ENCODE data around the gene GYPC.

GYPC gene, protein sequence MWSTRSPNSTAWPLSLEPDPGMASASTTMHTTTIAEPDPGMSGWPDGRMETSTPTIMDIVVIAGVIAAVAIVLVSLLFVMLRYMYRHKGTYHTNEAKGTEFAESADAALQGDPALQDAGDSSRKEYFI

DNA sequence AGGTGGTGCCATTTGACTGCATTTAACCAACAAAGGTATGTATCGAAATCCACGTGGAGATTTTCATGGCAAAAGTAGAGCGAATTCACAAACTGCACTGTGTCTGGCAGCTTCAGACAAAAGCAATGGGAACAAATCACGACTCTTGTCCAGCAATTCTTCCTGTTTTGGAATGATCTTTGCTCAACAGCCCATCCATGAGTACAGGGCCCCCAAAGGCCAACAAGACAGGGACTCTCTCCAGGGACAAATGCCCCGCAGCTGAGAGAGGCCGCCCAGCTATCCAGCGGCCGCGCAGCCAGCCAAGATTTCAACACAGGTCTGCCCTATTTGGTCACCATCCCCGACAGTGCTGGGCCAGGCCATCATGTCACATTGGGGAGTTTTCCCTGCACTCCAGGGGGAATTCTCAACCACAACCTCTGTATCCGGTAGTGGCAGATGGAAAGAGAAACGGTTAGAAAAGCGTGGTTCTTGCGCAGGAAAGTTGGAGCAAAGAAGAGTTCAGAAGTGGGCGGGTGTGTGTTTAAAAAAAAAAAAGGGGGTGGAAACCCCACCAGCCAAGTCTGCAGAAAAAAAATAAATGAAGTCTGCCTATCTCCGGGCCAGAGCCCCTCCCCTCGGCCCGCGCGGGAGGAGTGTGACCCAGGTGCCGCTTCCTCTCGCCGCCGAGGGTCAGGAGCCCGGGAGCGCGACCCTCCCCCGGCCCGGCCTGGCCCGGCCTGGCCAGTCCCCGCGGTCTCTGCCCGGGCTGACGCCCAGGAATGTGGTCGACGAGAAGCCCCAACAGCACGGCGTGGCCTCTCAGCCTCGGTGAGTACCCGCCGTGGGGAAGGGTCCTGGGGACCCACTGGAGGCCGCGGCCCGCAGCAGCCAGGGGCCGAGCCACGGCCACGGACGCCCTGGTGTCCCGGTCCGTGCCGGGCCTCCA is at the start of gene GYPC:
TSS of gene GYPC (plus strand) at position 659 of the 931 bp plus-strand sequence. CDS start at position 765, 106 bp downstream.
- H3K9ac ChIP-seq (ENCODE audit: low read length): no peak within 1 kb of the TSS
- no peak within 1 kb of the TSS for H3K4me3 ChIP-seq (ENCODE audit: low read depth, low read length, poor library complexity, severe bottlenecking)
- no peak within 1 kb of the TSS for H3K27ac ChIP-seq (ENCODE audit: low read depth, low read length, poor library complexity, severe bottlenecking)
- no peaks in the 10 kb centered on the region for H3F3A ChIP-seq (ENCODE audit: insufficient read depth, low read length)
- no peaks in the 10 kb centered on the region for H4K20me1 ChIP-seq (ENCODE audit: insufficient read depth, low read length)
- H3K9me3 ChIP-seq (ENCODE audit: low read length): no peaks in the 10 kb centered on the region
- no peaks in the 10 kb centered on the region for H3K79me2 ChIP-seq (ENCODE audit: insufficient read depth, low read length)
- H3K4me2 ChIP-seq (ENCODE audit: low read length): no peak within 1 kb of the TSS
- TF ChIP-seq, protein P1, sequence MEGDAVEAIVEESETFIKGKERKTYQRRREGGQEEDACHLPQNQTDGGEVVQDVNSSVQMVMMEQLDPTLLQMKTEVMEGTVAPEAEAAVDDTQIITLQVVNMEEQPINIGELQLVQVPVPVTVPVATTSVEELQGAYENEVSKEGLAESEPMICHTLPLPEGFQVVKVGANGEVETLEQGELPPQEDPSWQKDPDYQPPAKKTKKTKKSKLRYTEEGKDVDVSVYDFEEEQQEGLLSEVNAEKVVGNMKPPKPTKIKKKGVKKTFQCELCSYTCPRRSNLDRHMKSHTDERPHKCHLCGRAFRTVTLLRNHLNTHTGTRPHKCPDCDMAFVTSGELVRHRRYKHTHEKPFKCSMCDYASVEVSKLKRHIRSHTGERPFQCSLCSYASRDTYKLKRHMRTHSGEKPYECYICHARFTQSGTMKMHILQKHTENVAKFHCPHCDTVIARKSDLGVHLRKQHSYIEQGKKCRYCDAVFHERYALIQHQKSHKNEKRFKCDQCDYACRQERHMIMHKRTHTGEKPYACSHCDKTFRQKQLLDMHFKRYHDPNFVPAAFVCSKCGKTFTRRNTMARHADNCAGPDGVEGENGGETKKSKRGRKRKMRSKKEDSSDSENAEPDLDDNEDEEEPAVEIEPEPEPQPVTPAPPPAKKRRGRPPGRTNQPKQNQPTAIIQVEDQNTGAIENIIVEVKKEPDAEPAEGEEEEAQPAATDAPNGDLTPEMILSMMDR (IDR thresholded peaks at IDR 0.05; ENCODE audit: low read length): no peak
- no peaks in the 10 kb centered on the region for H3K4me1 ChIP-seq (ENCODE audit: insufficient read depth, low read length, severe bottlenecking)
- H3K9me2 ChIP-seq (ENCODE audit: low read depth, low read length): no peaks in the 10 kb centered on the region
- no peak within 1 kb of the TSS for H2AFZ ChIP-seq (ENCODE audit: low read length)
- no peaks in the 10 kb centered on the region for H3K36me3 ChIP-seq (ENCODE audit: insufficient read depth, low read length)
- no peaks in the 10 kb centered on the region for H3K27me3 ChIP-seq (ENCODE audit: insufficient read depth, low read length)

DNA sequence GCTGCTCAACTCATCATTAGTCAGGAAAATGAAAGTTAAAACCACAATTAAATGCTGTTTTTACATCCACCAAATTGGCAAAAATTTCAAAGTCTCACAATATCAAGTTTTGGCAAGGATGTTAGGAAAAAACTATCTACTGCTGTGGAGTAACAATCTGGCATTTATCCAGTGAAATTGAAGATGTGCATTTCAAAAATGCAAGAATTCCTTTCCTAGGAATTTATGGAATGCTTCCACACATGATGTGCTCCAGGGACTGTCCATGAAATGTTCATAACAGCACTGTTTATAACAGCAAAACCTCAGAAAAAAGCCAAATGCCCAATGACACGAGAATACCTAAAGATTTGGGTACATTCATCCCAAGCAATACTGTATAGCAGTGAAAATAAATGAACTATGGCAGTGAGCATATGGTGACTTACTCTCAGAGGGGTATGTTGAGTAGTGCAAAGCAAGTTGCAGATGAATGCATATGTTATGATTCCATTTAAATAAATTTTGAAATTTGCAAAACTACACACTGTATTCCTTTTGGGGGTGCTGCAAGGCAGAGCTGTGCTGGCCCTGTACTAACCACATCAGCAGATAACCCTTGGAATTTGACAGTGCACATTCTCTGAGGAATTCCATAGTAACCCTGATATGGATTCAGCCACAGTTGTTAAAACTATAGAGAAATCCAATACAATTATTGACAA is 41.3 kb upstream of the GYPC start:
- H2AFZ ChIP-seq (ENCODE audit: low read length): no peak overlapping the region
- no peaks in the 10 kb centered on the region for H3K4me1 ChIP-seq (ENCODE audit: insufficient read depth, low read length, severe bottlenecking)
- H4K20me1 ChIP-seq (ENCODE audit: insufficient read depth, low read length): no peaks in the 10 kb centered on the region
- no peaks in the 10 kb centered on the region for H3K27me3 ChIP-seq (ENCODE audit: insufficient read depth, low read length)
- no peaks in the 10 kb centered on the region for H3K36me3 ChIP-seq (ENCODE audit: insufficient read depth, low read length)
- no peaks in the 10 kb centered on the region for H3K79me2 ChIP-seq (ENCODE audit: insufficient read depth, low read length)
- no peaks in the 10 kb centered on the region for H3F3A ChIP-seq (ENCODE audit: insufficient read depth, low read length)
- no peak overlapping the region for H3K4me3 ChIP-seq (ENCODE audit: low read depth, low read length, poor library complexity, severe bottlenecking)
- H3K9me3 ChIP-seq (ENCODE audit: low read length): no peaks in the 10 kb centered on the region
- H3K27ac ChIP-seq (ENCODE audit: low read depth, low read length, poor library complexity, severe bottlenecking): no peak overlapping the region
- no peaks in the 10 kb centered on the region for H3K9me2 ChIP-seq (ENCODE audit: low read depth, low read length)
- no peak for TF ChIP-seq EZH2 (IDR thresholded peaks at IDR 0.05; ENCODE audit: borderline replicate concordance, low read length)
- TF ChIP-seq, protein P1 (IDR thresholded peaks at IDR 0.05; ENCODE audit: low read length): no peak
- H3K9ac ChIP-seq (ENCODE audit: low read length): no peak overlapping the region
- no peak overlapping the region for H3K4me2 ChIP-seq (ENCODE audit: low read length)

DNA sequence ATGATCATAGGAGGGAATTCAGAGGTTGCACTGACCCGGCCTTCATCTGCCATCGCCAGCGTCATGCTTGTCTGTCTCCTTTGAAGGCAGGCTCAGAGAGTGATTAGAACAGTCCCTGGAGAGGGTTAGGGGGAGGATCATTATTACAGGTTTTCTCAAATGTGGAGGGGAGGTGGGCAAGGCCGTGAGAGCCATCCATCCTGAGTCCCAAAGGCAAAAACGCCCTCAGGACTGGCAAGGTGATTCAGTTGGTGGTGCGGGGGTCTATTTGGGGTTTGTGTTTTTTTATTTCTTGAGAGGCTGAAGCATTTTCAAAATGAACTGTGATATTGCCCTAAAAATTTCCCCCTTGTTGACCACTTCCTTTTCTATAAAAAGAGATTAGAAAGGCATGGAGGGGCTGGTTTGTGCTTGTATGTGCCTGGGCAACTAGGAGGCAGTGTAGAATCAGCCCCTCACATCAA is 39.3 kb upstream of the GYPC start:
- Histone ChIP-seq H3K9me3 (ENCODE audit: low read length) (no peaks in the 10 kb centered on the region), H3K4me3 (ENCODE audit: low read depth, low read length, poor library complexity, severe bottlenecking) (no peak overlapping the region), H3K9me2 (ENCODE audit: low read depth, low read length) (no peaks in the 10 kb centered on the region), H3K9ac (ENCODE audit: low read length) (no peak overlapping the region), H3K79me2 (ENCODE audit: insufficient read depth, low read length) (no peaks in the 10 kb centered on the region), H3K36me3 (ENCODE audit: insufficient read depth, low read length) (no peaks in the 10 kb centered on the region), H2AFZ (ENCODE audit: low read length) (no peak overlapping the region), H3K27ac (ENCODE audit: low read depth, low read length, poor library complexity, severe bottlenecking) (no peak overlapping the region), H3K27me3 (ENCODE audit: insufficient read depth, low read length) (no peaks in the 10 kb centered on the region), H4K20me1 (ENCODE audit: insufficient read depth, low read length) (no peaks in the 10 kb centered on the region), H3K4me2 (ENCODE audit: low read length) (no peak overlapping the region), H3K4me1 (ENCODE audit: insufficient read depth, low read length, severe bottlenecking) (no peaks in the 10 kb centered on the region), H3F3A (ENCODE audit: insufficient read depth, low read length) (no peaks in the 10 kb centered on the region)
- TF ChIP-seq, protein P1 (IDR thresholded peaks at IDR 0.05; ENCODE audit: low read length): no peak
- no peak for TF ChIP-seq EZH2 (IDR thresholded peaks at IDR 0.05; ENCODE audit: borderline replicate concordance, low read length)
